Measurements from ENCODE around the gene TRAK2. TPM values are rescaled to one million over a fixed set of nuclear protein-coding genes. Genes with fewer than 3 reads are reported as not detected.

The TRAK2 gene
- total and polyA plus RNA-seq, 9 of the 15 experiments (the other 6 are each of a cell fraction or from before 2014, with no cell fraction given) = 3.4 to 10.4 (median 7.3) TPM

GRCh38 chr2:201440182-201440581 is 11.1 kb downstream of the TRAK2 start (continued):
- TF ChIP-seq, protein P1, sequence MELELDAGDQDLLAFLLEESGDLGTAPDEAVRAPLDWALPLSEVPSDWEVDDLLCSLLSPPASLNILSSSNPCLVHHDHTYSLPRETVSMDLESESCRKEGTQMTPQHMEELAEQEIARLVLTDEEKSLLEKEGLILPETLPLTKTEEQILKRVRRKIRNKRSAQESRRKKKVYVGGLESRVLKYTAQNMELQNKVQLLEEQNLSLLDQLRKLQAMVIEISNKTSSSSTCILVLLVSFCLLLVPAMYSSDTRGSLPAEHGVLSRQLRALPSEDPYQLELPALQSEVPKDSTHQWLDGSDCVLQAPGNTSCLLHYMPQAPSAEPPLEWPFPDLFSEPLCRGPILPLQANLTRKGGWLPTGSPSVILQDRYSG (tag; conservative IDR thresholded peaks at IDR 0.05; ENCODE audit: low read depth) = no peak
- TF ChIP-seq TBL1XR1 (IDR thresholded peaks at IDR 0.05; ENCODE audit: low read length in 2 of 2) (peak in 1 of 2 experiments; percentile 78; a peak in 1 of 4 replicates), ZKSCAN3 (CRISPR knock-in tag; IDR thresholded peaks at IDR 0.05) (no peak), ZNF134 (CRISPR knock-in tag; conservative IDR thresholded peaks at IDR 0.05) (no peak), PCBP2 (IDR thresholded peaks at IDR 0.05; ENCODE audit: low read depth, low read length, poor library complexity, severe bottlenecking) (no peak), PYGO2 (tag; IDR thresholded peaks at IDR 0.05) (no peak), SMAD1 (IDR thresholded peaks at IDR 0.05; ENCODE audit: low read depth, low read length, partially characterized antibody) (no peak), TFAM (CRISPR knock-in tag; conservative IDR thresholded peaks at IDR 0.05) (no peak), ZNF324 (CRISPR knock-in tag; IDR thresholded peaks at IDR 0.05) (no peak), CREB1 (IDR thresholded peaks at IDR 0.05) (peak; percentile 39; the same call in 1 of the 2 replicates), CREB1 (CRISPR knock-in tag; IDR thresholded peaks at IDR 0.05) (no peak), NFRKB (IDR thresholded peaks at IDR 0.05; ENCODE audit: low read depth) (no peak), RAD51 (IDR thresholded peaks at IDR 0.05; ENCODE audit: borderline replicate concordance, low read depth) (no peak), YY1 (IDR thresholded peaks at IDR 0.05; ENCODE audit: borderline replicate concordance in 1 of 3, control insufficient read depth in 1 of 3, extremely low read depth in 1 of 3, insufficient read depth in 3 of 3, insufficient read length in 1 of 3, insufficient replicate concordance in 2 of 3, low read depth in 1 of 3, low read length in 2 of 3) (no peak), CBX3 (IDR thresholded peaks at IDR 0.05; ENCODE audit: borderline replicate concordance in 1 of 2, low read length in 2 of 2) (peak in 1 of 2 experiments; percentile 42; a peak in 1 of 3 replicates), PHF20 (IDR thresholded peaks at IDR 0.05; ENCODE audit: partially characterized antibody) (no peak)
- TF ChIP-seq, protein P2, sequence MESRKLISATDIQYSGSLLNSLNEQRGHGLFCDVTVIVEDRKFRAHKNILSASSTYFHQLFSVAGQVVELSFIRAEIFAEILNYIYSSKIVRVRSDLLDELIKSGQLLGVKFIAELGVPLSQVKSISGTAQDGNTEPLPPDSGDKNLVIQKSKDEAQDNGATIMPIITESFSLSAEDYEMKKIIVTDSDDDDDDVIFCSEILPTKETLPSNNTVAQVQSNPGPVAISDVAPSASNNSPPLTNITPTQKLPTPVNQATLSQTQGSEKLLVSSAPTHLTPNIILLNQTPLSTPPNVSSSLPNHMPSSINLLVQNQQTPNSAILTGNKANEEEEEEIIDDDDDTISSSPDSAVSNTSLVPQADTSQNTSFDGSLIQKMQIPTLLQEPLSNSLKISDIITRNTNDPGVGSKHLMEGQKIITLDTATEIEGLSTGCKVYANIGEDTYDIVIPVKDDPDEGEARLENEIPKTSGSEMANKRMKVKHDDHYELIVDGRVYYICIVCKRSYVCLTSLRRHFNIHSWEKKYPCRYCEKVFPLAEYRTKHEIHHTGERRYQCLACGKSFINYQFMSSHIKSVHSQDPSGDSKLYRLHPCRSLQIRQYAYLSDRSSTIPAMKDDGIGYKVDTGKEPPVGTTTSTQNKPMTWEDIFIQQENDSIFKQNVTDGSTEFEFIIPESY (CRISPR knock-in tag; IDR thresholded peaks at IDR 0.05) = no peak
- TF ChIP-seq, protein P3, sequence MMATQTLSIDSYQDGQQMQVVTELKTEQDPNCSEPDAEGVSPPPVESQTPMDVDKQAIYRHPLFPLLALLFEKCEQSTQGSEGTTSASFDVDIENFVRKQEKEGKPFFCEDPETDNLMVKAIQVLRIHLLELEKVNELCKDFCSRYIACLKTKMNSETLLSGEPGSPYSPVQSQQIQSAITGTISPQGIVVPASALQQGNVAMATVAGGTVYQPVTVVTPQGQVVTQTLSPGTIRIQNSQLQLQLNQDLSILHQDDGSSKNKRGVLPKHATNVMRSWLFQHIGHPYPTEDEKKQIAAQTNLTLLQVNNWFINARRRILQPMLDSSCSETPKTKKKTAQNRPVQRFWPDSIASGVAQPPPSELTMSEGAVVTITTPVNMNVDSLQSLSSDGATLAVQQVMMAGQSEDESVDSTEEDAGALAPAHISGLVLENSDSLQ (IDR thresholded peaks at IDR 0.05) = 0 out of 2 replicates have a peak, but pooled peaks have one; percentile 21
- TF ChIP-seq, protein P4, sequence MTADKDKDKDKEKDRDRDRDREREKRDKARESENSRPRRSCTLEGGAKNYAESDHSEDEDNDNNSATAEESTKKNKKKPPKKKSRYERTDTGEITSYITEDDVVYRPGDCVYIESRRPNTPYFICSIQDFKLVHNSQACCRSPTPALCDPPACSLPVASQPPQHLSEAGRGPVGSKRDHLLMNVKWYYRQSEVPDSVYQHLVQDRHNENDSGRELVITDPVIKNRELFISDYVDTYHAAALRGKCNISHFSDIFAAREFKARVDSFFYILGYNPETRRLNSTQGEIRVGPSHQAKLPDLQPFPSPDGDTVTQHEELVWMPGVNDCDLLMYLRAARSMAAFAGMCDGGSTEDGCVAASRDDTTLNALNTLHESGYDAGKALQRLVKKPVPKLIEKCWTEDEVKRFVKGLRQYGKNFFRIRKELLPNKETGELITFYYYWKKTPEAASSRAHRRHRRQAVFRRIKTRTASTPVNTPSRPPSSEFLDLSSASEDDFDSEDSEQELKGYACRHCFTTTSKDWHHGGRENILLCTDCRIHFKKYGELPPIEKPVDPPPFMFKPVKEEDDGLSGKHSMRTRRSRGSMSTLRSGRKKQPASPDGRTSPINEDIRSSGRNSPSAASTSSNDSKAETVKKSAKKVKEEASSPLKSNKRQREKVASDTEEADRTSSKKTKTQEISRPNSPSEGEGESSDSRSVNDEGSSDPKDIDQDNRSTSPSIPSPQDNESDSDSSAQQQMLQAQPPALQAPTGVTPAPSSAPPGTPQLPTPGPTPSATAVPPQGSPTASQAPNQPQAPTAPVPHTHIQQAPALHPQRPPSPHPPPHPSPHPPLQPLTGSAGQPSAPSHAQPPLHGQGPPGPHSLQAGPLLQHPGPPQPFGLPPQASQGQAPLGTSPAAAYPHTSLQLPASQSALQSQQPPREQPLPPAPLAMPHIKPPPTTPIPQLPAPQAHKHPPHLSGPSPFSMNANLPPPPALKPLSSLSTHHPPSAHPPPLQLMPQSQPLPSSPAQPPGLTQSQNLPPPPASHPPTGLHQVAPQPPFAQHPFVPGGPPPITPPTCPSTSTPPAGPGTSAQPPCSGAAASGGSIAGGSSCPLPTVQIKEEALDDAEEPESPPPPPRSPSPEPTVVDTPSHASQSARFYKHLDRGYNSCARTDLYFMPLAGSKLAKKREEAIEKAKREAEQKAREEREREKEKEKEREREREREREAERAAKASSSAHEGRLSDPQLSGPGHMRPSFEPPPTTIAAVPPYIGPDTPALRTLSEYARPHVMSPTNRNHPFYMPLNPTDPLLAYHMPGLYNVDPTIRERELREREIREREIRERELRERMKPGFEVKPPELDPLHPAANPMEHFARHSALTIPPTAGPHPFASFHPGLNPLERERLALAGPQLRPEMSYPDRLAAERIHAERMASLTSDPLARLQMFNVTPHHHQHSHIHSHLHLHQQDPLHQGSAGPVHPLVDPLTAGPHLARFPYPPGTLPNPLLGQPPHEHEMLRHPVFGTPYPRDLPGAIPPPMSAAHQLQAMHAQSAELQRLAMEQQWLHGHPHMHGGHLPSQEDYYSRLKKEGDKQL (CRISPR knock-in tag; IDR thresholded peaks at IDR 0.05; ENCODE audit: borderline replicate concordance) = no peak

Data from K562 (cell line).